ENCODE data around the gene STRN3.

GRCh38 chr14:30991408-30991807, 34.8 kb downstream of the STRN3 start:
- TF ChIP-seq CTCF (IDR thresholded peaks at IDR 0.05) (no peak), POLR2A (IDR thresholded peaks at IDR 0.05) (no peak)
